NCI-H82 treated with DMSO at 0.1 percent for 48 hours (cell line): Measurements from ENCODE around the gene CCDC159.
"Not testable (repeated sequence)": the region's sequence is repeated elsewhere in the genome, so short reads cannot be mapped to it uniquely, and the experiment has no call there.

Experiments used
- DNase-seq: peaks from one replicate; lab custom pipeline; 2025; ENCODE audit not compliant: unreplicated experiment; lab: John Stamatoyannopoulos, UW

Gene CCDC159

DNA sequence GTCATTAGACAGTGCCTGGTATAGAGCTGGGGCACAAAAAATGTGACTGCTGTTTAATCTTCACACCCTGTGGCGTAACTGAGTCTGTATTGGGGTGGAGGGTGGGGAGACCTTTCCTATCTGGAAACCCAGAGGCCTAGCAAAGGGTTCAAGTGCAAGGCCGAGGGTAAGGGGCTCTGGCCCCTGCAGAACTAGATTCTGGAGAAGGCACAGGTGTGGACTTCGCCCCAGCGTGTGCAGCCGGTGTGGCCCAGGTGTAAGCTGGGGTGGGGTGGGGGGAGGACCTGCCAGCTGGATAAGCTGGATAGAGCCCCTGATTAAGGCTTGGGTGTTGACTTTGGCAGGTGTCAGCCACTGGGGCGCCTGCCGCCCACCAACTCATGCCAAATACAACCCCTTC is 8.2 kb upstream of the CCDC159 start:
- no peak for DNase-seq

DNA sequence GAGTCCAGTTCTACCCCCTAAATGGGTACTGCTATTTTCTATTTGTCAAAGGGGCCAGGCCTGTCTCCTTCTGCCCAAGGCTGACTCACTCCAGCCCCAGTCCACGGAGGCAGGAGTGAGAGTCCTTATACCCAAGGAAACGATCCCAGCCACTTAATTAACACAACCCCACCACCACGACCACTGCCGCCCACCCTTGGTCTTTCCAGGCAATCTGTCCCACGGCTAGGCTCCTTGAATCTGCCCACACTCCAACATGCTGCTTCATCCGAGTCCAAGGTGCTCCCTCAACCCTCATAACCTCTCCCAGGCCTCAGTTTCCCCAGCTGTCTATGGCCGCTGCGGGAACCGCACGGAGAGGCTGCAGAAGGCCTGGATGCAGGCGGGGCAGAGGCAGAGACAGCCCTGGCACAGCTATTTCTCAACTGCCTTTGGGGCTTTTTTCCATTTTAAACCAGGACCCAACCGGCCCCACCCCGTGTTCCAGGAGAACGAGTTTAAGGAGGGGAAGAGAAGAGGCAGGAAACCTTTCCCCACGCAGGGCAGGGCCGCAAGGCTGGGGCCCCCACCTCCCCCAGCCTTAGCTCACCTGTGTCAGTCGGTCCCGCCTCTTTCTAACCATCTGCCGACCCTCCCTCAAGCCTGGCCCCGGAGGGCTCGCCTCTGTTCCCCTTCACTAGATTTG is 7.6 kb upstream of the CCDC159 start:
- no peak for DNase-seq

DNA sequence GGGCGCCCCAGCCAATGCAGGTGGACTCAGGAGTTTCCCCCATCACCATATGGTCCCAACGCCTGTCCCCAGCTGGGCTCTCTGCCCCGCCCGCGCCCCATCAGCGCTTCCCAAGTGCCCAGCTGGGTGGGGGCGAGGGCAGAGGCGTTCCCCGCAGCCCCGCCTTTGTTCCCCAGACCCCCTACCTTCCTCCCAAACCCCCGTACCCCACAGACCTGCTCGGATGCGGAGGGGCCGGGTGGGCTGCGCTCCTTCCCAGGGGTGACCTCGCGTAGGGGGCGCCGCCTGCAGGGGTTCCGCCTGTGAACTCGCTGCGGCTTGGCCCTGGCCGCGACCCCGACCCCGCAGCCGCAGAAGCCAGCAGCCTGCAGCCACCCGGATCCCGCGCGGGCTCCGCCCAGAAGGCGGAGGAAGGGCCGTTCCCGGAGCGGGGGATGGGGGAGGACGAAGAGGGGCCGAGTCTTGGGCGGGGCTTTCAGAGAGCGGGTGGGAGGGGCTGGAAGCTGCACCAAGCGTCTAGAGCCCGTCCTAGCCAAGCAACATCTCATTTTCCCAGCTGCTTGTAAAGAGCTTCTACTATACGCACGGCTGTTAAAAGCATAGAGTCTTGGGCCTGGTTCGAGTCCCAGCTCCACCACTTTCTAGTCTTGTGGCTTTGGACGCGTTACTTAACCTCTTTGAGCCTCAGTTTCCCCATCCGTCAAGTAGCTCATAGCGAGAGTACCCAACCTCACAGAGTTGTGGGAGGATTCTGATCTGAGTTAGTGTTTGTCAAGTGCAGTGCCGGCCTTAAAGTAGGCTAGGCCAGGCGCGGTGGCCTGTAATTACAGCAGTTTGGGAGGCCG is 6.8 kb upstream of the CCDC159 start, which contains the start of gene RAB3D:
Gene RAB3D (minus strand): TSS at position 404 of the 845 bp plus-strand sequence. CDS start 2,258 bp downstream, outside the sequence.
- DNase-seq, result peak; percentile 77

- DNase-seq, result not testable (repeated sequence)
Measured at GRCh38 chr19:11340099-11340467, 6.2 kb upstream of the CCDC159 start.

DNA sequence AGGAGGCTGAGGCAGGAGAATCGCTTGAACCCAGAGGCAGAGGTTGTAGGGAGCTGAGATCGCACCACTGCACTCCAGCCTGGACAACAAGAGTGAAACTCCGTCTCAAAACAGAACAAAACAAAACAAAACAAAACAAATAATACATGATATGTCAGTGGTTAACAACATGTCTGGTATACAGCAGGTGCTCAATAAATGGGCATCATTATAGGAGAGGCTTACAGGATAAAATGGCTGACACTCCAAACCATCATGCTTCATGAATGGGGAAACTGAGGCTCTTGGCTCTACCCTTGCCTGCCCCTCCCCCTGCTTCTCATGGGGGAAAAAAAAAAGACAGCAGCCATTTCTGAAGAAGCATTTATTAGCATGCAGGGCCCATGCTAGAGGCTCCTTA is 3.9 kb upstream of the CCDC159 start:
- no peak for DNase-seq

GRCh38 chr19:11345122-11345803 is 1.1 kb upstream of the CCDC159 start:
- no peak for DNase-seq

- DNase-seq, result no peak
Measured at GRCh38 chr19:11347546-11348039, 1.3 kb downstream of the CCDC159 start.

GRCh38 chr19:11349171-11349570 is 2.9 kb downstream of the CCDC159 start:
- DNase-seq, result no peak

- DNase-seq, result not testable (repeated sequence)
Measured at GRCh38 chr19:11354102-11354501, 7.8 kb downstream of the CCDC159 start.

- peak; percentile 70 for DNase-seq
Measured at GRCh38 chr19:11355160-11356073, 9.1 kb downstream of the CCDC159 start, which contains the start of gene PLPPR2. TSS of gene PLPPR2 (plus strand) at chr19:11355432. CDS start at chr19:11357674, 2,242 bp downstream.

DNA sequence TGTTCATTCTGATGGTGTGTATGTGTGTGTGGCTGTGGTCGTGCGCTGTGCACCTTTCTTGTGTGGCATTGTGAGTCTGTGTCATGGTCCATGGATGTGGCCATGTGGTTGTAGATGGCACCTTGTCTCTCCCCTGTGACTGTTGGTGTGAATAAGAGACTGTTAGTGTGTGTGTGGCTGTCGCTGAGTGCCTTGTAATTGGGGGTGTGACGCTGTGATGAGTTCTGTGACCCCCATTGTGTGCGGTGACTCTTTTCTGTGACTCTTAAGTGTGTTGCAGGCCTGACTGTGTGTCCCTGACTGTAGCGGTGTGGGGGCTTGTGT is 9.7 kb downstream of the CCDC159 start:
- no peak for DNase-seq

GRCh38 chr19:11356676-11357550 is 10.6 kb downstream of the CCDC159 start:
- DNase-seq, result no peak

GRCh38 chr19:11359421-11359820 is 13.1 kb downstream of the CCDC159 start:
- DNase-seq, result no peak

DNA sequence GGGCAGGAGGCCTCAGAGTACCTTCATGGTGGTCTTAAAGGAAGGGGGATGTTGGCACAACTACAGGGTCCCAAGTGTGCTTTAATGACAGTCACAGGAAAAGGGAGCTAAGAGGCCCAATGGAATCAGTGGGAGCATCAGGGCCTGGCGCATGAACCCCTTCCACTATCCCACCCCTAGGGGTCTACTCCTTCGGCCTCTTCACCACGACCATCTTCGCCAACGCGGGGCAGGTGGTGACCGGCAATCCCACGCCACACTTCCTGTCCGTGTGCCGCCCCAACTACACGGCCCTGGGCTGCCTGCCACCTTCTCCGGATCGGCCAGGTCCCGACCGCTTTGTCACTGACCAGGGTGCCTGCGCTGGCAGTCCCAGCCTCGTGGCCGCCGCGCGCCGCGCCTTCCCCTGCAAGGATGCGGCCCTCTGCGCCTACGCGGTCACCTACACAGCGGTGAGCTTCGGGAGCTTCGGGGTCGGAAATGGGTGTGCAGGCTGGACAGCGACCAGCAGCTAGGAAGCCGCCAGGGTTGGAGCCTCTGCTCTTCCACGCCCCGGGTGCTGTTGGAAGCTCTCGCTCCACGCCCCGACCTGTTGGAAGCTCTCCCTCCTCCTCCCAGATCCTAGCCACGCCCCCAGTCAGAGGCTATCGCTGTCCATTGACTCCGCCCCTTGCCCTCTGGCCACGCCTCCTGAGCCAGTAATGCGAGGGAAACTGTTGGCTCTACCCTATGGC is 14.9 kb downstream of the CCDC159 start:
- no peak for DNase-seq

GRCh38 chr19:11361771-11362731 is 15.7 kb downstream of the CCDC159 start:
- peak; percentile 24 for DNase-seq

DNA sequence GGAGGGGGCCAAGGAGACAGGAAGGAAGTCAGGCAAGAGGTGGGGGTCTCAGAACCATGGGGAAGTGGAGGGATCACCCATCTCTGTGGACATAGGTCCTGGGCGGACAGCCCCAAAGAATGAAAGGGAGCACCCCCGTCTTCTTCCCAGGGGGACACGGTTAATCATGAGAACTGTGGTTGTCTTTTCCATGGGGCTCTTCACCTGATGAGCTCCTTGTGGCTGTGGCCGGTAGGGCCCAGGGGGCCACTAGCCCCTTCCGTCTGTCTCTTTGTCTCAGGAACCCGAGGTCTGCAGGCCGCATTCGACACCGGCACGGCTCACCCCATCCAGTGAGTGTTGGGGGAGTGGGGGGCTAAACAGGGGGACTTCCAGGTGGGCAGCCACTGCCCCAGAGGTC is 17.6 kb downstream of the CCDC159 start:
- DNase-seq, result no peak

GRCh38 chr19:11364296-11364904 is 18.1 kb downstream of the CCDC159 start:
- DNase-seq, result no peak
